B cell (primary cell): ENCODE measurements around the gene KRT72. TPM values are rescaled to one million over a fixed set of nuclear protein-coding genes. Genes with fewer than 3 reads are reported as not detected.

Experiments
- ATAC-seq: fragments of 200-7000 bp; cut with Tn5 transposase; one replicate; pipeline ENCODE4 v1.10.0; 2021; ENCODE audit warnings: low read depth, mild to moderate bottlenecking, moderate number of reproducible peaks, moderate library complexity
- CTCF ChIA-PET: fragments of 350-600 bp; sonication (Branson Sonifier 250); formaldehyde crosslinking; loops from one replicate; lab custom pipeline; 2021; ENCODE audit warnings: antibody characterized with exemption, inconsistent platforms; lab: Charles Lee
- POLR2A ChIA-PET: fragments of 350-600 bp; sonication (Branson Sonifier 250); formaldehyde crosslinking; loops from one replicate; lab custom pipeline; 2021; ENCODE audit warnings: antibody characterized with exemption; lab: Charles Lee
- DNase-seq: peaks from one replicate; pipeline ENCODE4 v3.0.0; 2013
- H2AFZ ChIP-seq: 2 replicates; pipeline ENCODE4 v1.6.1; 2012; ENCODE audit warnings: mild to moderate bottlenecking, low read depth, low read length; ENCODE audit not compliant: insufficient read depth, poor library complexity, severe bottlenecking
- H3K27ac ChIP-seq, 2 donors: 1 replicate in 1 of 2; 2 replicates in 1 of 2; pipeline ENCODE4 v1.5.1; 2012 to 2013; ENCODE audit warnings: low read length in 2 of 2, mild to moderate bottlenecking in 2 of 2, moderate library complexity in 1 of 2
- H3K27me3 ChIP-seq, 4 experiments: fragments of 200-600 bp in 1 of 4; sonication (generic) in 1 of 4; replicated peaks in 1 of 4; 1 replicate in 2 of 4; 2 replicates in 2 of 4; pipeline versions ENCODE4 v1.6.1 to v1.7.0; 2013 to 2016; ENCODE audit warnings: low read length in 3 of 4, mild to moderate bottlenecking in 2 of 4, mixed read lengths in 1 of 4, moderate library complexity in 1 of 4; ENCODE audit not compliant: insufficient read depth in 4 of 4, control insufficient read depth in 3 of 4; ENCODE audit errors: control extremely low read depth in 1 of 4
- H3K36me3 ChIP-seq, 2 experiments: replicated peaks in 1 of 2; 1 replicate in 1 of 2; 2 replicates in 1 of 2; pipeline versions ENCODE4 v1.6.1 to v1.7.1; 2013; ENCODE audit warnings: low read length in 1 of 2; ENCODE audit not compliant: insufficient read depth in 2 of 2, control insufficient read depth in 1 of 2; ENCODE audit errors: control extremely low read depth in 1 of 2, extremely low read depth in 1 of 2
- H3K4me1 ChIP-seq, 2 donors: fragments of 200-600 bp in 1 of 2; sonication (generic) in 1 of 2; 1 replicate in 1 of 2; 2 replicates in 1 of 2; pipeline versions ENCODE4 v1.5.1 to v1.6.1; 2013 to 2017; ENCODE audit warnings: low read length in 2 of 2; ENCODE audit not compliant: control insufficient read depth in 2 of 2, insufficient read depth in 2 of 2
- H3K4me2 ChIP-seq: replicated peaks from 2 replicates; pipeline ENCODE3; 2012; ENCODE audit warnings: mild to moderate bottlenecking, low read depth, low read length; ENCODE audit not compliant: poor library complexity, severe bottlenecking
- H3K4me3 ChIP-seq, 5 experiments: fragments of 200-600 bp in 1 of 5; sonication (generic) in 1 of 5; 1 replicate in 3 of 5; 2 replicates in 2 of 5; pipeline versions ENCODE4 v1.5.1 to v1.7.0; 2011 to 2016; ENCODE audit warnings: low read length in 4 of 5, mild to moderate bottlenecking in 4 of 5, low read depth in 2 of 5, control low read depth in 1 of 5, moderate library complexity in 1 of 5; ENCODE audit not compliant: insufficient read depth in 1 of 5; ENCODE audit errors: control extremely low read depth in 1 of 5, extremely low read depth in 1 of 5
- H3K79me2 ChIP-seq: fragments of 200-600 bp; sonication (generic); one replicate; pipeline ENCODE4 v1.6.0; 2016; ENCODE audit warnings: low read length; ENCODE audit not compliant: control insufficient read depth, insufficient read depth
- H3K9ac ChIP-seq: fragments of 200-600 bp; sonication (generic); 2 replicates; pipeline ENCODE4 v1.6.1; 2017; ENCODE audit warnings: mild to moderate bottlenecking, low read length, moderate library complexity
- H3K9me3 ChIP-seq, 3 donors: one replicate each; pipeline versions ENCODE4 v1.6.1 to v1.7.1; 2013; ENCODE audit warnings: low read length in 2 of 3; ENCODE audit not compliant: control insufficient read depth in 2 of 3, insufficient read depth in 1 of 3; ENCODE audit errors: control extremely low read depth in 1 of 3
- H4K20me1 ChIP-seq: 2 replicates; pipeline ENCODE4 v1.6.0; 2012; ENCODE audit warnings: mild to moderate bottlenecking, low read length; ENCODE audit not compliant: insufficient read depth, control insufficient read depth, poor library complexity, severe bottlenecking
- H3K27ac Mint-ChIP-seq: one replicate; pipeline ENCODE4 v1.8.0; 2021; ENCODE audit warnings: mixed read lengths
- H3K27me3 Mint-ChIP-seq: one replicate; pipeline ENCODE4 v1.8.0; 2021; ENCODE audit warnings: mixed read lengths
- H3K4me1 Mint-ChIP-seq: one replicate; pipeline ENCODE4 v1.8.0; 2021; ENCODE audit warnings: mixed read lengths
- H3K4me3 Mint-ChIP-seq: one replicate; pipeline ENCODE4 v1.8.0; 2021; ENCODE audit warnings: mixed read lengths
- H3K9me3 Mint-ChIP-seq: one replicate; pipeline ENCODE4 v1.8.0; 2022; ENCODE audit warnings: mixed read lengths; ENCODE audit not compliant: insufficient read depth
- CTCF ChIP-seq: fragments of 200-600 bp; IDR thresholded peaks from one replicate; pipeline ENCODE4 v1.8.0; 2022; ENCODE audit warnings: antibody characterized with exemption, mild to moderate bottlenecking
- EZH2 ChIP-seq: IDR thresholded peaks from 2 replicates; pipeline ENCODE4 v1.6.1; 2012; ENCODE audit warnings: borderline replicate concordance, low read depth, mild to moderate bottlenecking, moderate library complexity, low read length; ENCODE audit not compliant: insufficient read depth, poor library complexity, severe bottlenecking
- WGBS: methylation state at CpG from one replicate; pipeline ENCODE4 v1.1.5; 2013; ENCODE audit warnings: missing lambda C conversion rate; ENCODE audit not compliant: insufficient coverage; 5-methylcytosine and 5-hydroxymethylcytosine counted together
- intact Hi-C: fragments of 100-400 bp; cut with micrococcal nuclease; formaldehyde crosslinking; loops from one replicate; pipeline ENCODE4 v1.10.0; 2022
- polyA plus RNA-seq: library from polyadenylated mRNA; depleted of rRNA; stranded (reverse); fragments of >200 nt; gene quantifications from 2 replicates; pipeline ENCODE4 v1.2.3, GENCODE V29; 2012
- total RNA-seq, 2 donors: library from RNA; stranded (reverse); fragments of 120-200 nt in 1 of 2; gene quantifications; 1 replicate in 1 of 2; 2 replicates in 1 of 2; pipeline versions ENCODE4 v1.2.3 to v1.2.4, GENCODE V29; 2013 to 2022

Gene KRT72
- total and polyA plus RNA-seq, 2 donors (not counting 1 experiment from before 2014, with no cell fraction given): 0.04 TPM; not detected in 1

- peaks cover 2% of the 10 kb centered on the region for H3K9me3 Mint-ChIP-seq
- intact Hi-C loops: no loop called here
- TF ChIP-seq EZH2: no peak
- no peak for TF ChIP-seq CTCF
These were observed 42.8 kb upstream of the KRT72 start for GRCh38 chr12:52644078-52644415.

GRCh38 chr12:52643233-52644077 is 42.2 kb upstream of the KRT72 start:
- no peaks in the 10 kb centered on the region for H3K36me3 ChIP-seq
- H3K9me3 Mint-ChIP-seq: peaks cover 2% of the 10 kb centered on the region
- H3K4me1 Mint-ChIP-seq: no peaks in the 10 kb centered on the region
- H3K27me3 ChIP-seq: peaks cover 0 to 4% (median 0%) of the 10 kb centered on the region in 4 experiments
- no peak overlapping the region for H3K4me3 Mint-ChIP-seq
- WGBS: 67% methylated on average over 6 of the region's 10 CpGs
- no peak overlapping the region for H3K4me2 ChIP-seq
- no peaks in the 10 kb centered on the region for H4K20me1 ChIP-seq
- H3K4me3 ChIP-seq: no peak overlapping the region
- no peak overlapping the region for H3K27ac ChIP-seq
- no peak overlapping the region for H3K9ac ChIP-seq
- no peaks in the 10 kb centered on the region for H3K79me2 ChIP-seq
- H3K27me3 Mint-ChIP-seq: peaks cover 16% of the 10 kb centered on the region
- no peak overlapping the region for H2AFZ ChIP-seq
- peaks cover 0 to 4% (median 0%) of the 10 kb centered on the region in 3 donors for H3K9me3 ChIP-seq
- ChIA-PET CTCF (no interaction called here), POLR2A (no interaction called here)
- H3K4me1 ChIP-seq: no peaks in the 10 kb centered on the region
- ATAC-seq (no peak), DNase-seq (no peak)
- intact Hi-C loops: no loop called here
- H3K27ac Mint-ChIP-seq: no peak overlapping the region
- no peak for TF ChIP-seq CTCF
- no peak for TF ChIP-seq EZH2

More at GRCh38 chr12:52644078-52644415, 42.8 kb upstream of the KRT72 start:
- no peaks in the 10 kb centered on the region for H3K79me2 ChIP-seq
- no peak overlapping the region for H3K27ac Mint-ChIP-seq
- no peak overlapping the region for H3K9ac ChIP-seq
- 88% methylated on average over 5 of the region's 6 CpGs for WGBS
- ATAC-seq: no peak
- H3K36me3 ChIP-seq: no peaks in the 10 kb centered on the region
- no peak for DNase-seq
- POLR2A ChIA-PET: no interaction called here
- CTCF ChIA-PET: no interaction called here
- no peak overlapping the region for H2AFZ ChIP-seq
- H3K27me3 Mint-ChIP-seq: peaks cover 16% of the 10 kb centered on the region
- no peak overlapping the region for H3K4me3 ChIP-seq
- H3K4me1 ChIP-seq: no peaks in the 10 kb centered on the region
- peaks cover 0 to 4% (median 0%) of the 10 kb centered on the region in 4 experiments for H3K27me3 ChIP-seq
- no peaks in the 10 kb centered on the region for H3K4me1 Mint-ChIP-seq
- no peak overlapping the region for H3K27ac ChIP-seq
- H3K4me3 Mint-ChIP-seq: no peak overlapping the region
- no peak overlapping the region for H3K4me2 ChIP-seq
- peaks cover 0 to 4% (median 0%) of the 10 kb centered on the region in 3 donors for H3K9me3 ChIP-seq
- H4K20me1 ChIP-seq: no peaks in the 10 kb centered on the region
